ENCODE results near the gene SMIM1. TPM values are rescaled to one million over a fixed set of nuclear protein-coding genes. Genes with fewer than 3 reads are reported as not detected.

Gene SMIM1
- total RNA-seq, 1 donor from 2014 or later, result 6.6 TPM

DNA sequence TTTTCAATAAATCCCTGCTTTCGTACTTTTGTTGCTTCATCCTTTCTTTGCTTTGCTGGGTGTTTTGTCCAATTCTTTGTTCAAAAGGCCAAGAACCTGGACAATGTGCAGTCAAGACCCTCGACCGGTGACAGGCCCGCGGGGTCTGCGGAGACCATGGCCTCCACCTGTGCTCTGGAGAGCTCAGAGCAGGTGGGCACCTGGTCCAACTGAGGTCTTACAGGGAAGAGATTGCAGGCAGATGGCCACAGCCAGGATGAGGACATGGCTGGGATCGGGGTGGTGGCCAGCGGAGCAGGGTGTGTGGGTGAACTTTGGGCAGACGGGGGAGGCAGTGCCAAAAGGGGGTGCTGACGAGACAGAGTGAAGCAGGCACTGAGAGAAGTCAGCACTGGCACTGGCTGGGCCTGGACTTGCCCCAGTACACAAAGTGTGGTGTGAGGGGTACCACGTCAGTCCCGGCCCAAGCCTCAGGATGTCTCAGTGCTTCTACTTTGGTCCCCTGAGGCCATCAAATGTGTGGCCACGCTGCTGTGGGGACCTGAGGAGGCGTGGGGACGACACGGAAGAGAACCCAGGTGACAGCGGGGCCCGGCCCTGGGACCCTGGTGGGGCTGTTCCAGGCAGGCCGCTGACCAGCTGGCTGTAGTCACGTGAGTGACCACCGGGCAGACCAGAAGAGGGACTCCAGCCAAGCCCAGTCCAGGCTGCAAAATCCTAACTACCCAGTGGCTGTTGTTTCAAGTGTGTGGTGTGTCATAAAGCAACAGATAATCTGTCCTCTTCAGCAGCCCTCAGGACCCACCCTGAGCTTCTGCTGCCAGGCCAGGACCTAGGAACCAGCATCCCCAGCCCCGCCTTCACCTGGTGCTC lies 30.7 kb upstream of the SMIM1 start:
- Histone ChIP-seq H2AFZ (ENCODE audit: low read depth, low read length) (no peak overlapping the region), H3K4me3 (ENCODE audit: insufficient read depth, low read depth, low read length) (no peak overlapping the region), H3K79me2 (ENCODE audit: insufficient read depth, low read length) (peaks cover 3% of the 10 kb centered on the region), H3K36me3 (ENCODE audit: insufficient read depth, low read length) (peaks cover 7% of the 10 kb centered on the region), H4K20me1 (ENCODE audit: insufficient read depth, low read length) (peaks cover 37% of the 10 kb centered on the region), H3K4me1 (ENCODE audit: insufficient read depth, low read length) (peaks cover 3% of the 10 kb centered on the region), H3K9ac (ENCODE audit: low read length) (no peak overlapping the region), H3K27ac (ENCODE audit: low read depth, low read length) (no peak overlapping the region), H3K27me3 (ENCODE audit: insufficient read depth, low read length) (no peaks in the 10 kb centered on the region), H3K9me3 (ENCODE audit: insufficient read depth, low read depth, low read length) (no peaks in the 10 kb centered on the region), H3K4me2 (ENCODE audit: low read length) (no peak overlapping the region)
- no peak for TF ChIP-seq EZH2 (IDR thresholded peaks at IDR 0.05; ENCODE audit: insufficient read depth, low read length)
- TF ChIP-seq, protein P1, sequence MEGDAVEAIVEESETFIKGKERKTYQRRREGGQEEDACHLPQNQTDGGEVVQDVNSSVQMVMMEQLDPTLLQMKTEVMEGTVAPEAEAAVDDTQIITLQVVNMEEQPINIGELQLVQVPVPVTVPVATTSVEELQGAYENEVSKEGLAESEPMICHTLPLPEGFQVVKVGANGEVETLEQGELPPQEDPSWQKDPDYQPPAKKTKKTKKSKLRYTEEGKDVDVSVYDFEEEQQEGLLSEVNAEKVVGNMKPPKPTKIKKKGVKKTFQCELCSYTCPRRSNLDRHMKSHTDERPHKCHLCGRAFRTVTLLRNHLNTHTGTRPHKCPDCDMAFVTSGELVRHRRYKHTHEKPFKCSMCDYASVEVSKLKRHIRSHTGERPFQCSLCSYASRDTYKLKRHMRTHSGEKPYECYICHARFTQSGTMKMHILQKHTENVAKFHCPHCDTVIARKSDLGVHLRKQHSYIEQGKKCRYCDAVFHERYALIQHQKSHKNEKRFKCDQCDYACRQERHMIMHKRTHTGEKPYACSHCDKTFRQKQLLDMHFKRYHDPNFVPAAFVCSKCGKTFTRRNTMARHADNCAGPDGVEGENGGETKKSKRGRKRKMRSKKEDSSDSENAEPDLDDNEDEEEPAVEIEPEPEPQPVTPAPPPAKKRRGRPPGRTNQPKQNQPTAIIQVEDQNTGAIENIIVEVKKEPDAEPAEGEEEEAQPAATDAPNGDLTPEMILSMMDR (IDR thresholded peaks at IDR 0.05; ENCODE audit: insufficient read depth, low read depth, low read length), result no peak
- no peaks in the 10 kb centered on the region for H3K4me1 Mint-ChIP-seq (ENCODE audit: low read depth, unreplicated experiment)
- no peak for DNase-seq (ENCODE audit: low read depth)
- no peak overlapping the region for H3K27ac Mint-ChIP-seq (ENCODE audit: unreplicated experiment)
- no peaks in the 10 kb centered on the region for H3K9me3 Mint-ChIP-seq (ENCODE audit: unreplicated experiment)
- H3K36me3 Mint-ChIP-seq (ENCODE audit: low read depth, unreplicated experiment), result peaks cover 10% of the 10 kb centered on the region
- no peak overlapping the region for H3K4me3 Mint-ChIP-seq (ENCODE audit: unreplicated experiment)
- no peak for FAIRE-seq
- no peaks in the 10 kb centered on the region for H3K27me3 Mint-ChIP-seq (ENCODE audit: low read depth, unreplicated experiment)

DNA sequence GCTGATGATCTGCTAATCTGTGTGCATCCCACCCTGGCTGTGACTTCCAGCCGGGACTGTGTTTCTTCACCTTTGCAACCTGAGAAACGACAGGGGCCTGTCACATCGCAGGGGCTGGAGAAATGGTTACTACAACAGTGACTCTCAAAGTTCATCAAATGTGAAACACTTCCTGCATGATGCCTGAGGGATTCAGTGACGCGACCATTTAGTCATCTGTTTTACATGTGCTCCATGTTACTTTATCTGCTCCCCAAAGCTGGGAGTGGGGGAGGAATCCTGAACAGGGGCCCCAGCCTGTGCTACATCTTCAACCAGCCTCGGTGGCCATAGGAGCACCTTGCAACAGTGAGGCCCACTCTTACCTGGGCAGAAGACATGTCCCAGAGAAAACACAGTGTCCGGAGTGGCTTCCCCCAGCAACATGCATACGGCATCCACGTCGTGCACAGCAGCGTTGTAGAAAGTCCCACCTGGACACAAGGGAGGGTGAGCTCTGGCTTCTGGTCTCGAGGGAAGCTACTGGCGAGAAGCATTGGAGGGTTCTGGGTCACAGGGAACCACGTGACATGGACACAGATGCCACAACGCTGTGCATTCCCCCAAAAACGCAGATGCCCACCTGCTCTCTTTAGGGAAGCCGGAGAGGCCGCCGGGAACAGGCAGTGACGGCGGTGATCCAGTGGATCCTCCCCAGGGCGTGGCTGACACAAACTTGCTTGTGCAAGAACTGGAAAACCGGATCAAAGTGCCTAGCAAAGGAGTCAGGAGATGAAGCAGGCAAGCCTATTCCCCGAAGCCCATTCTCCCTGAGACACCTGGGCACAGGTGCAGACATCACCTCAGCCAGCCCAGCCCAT lies 29.9 kb upstream of the SMIM1 start:
- H3K9me3 ChIP-seq (ENCODE audit: insufficient read depth, low read depth, low read length), result no peaks in the 10 kb centered on the region
- H3K27ac ChIP-seq (ENCODE audit: low read depth, low read length), result no peak overlapping the region
- Mint-ChIP-seq H3K9me3 (ENCODE audit: unreplicated experiment) (no peaks in the 10 kb centered on the region), H3K4me1 (ENCODE audit: low read depth, unreplicated experiment) (no peaks in the 10 kb centered on the region), H3K27me3 (ENCODE audit: low read depth, unreplicated experiment) (no peaks in the 10 kb centered on the region), H3K27ac (ENCODE audit: unreplicated experiment) (no peak overlapping the region), H3K36me3 (ENCODE audit: low read depth, unreplicated experiment) (peaks cover 8% of the 10 kb centered on the region), H3K4me3 (ENCODE audit: unreplicated experiment) (no peak overlapping the region)
- H3K36me3 ChIP-seq (ENCODE audit: insufficient read depth, low read length), result peaks cover 7% of the 10 kb centered on the region
- H3K4me1 ChIP-seq (ENCODE audit: insufficient read depth, low read length), result peaks cover 3% of the 10 kb centered on the region
- no peak for DNase-seq (ENCODE audit: low read depth)
- H3K9ac ChIP-seq (ENCODE audit: low read length), result no peak overlapping the region
- no peak overlapping the region for H3K4me3 ChIP-seq (ENCODE audit: insufficient read depth, low read depth, low read length)
- peaks cover 3% of the 10 kb centered on the region for H3K79me2 ChIP-seq (ENCODE audit: insufficient read depth, low read length)
- TF ChIP-seq, protein P1 (IDR thresholded peaks at IDR 0.05; ENCODE audit: insufficient read depth, low read depth, low read length), result no peak
- TF ChIP-seq EZH2 (IDR thresholded peaks at IDR 0.05; ENCODE audit: insufficient read depth, low read length), result no peak
- H4K20me1 ChIP-seq (ENCODE audit: insufficient read depth, low read length), result peaks cover 37% of the 10 kb centered on the region
- H3K4me2 ChIP-seq (ENCODE audit: low read length), result no peak overlapping the region
- no peaks in the 10 kb centered on the region for H3K27me3 ChIP-seq (ENCODE audit: insufficient read depth, low read length)
- no peak for FAIRE-seq
- H2AFZ ChIP-seq (ENCODE audit: low read depth, low read length), result no peak overlapping the region
